T follicular helper cell (primary cell): ENCODE data around the gene HOXD12.

ENCODE experiments used
- DNase-seq: peaks from one replicate; pipeline ENCODE4 v3.0.0-alpha.2; 2020; ENCODE audit warnings: low read depth
- total RNA-seq, 2 experiments: gene quantifications; one replicate each; lab custom pipeline; 2026; lab: John Stamatoyannopoulos, UW

Gene HOXD12, protein sequence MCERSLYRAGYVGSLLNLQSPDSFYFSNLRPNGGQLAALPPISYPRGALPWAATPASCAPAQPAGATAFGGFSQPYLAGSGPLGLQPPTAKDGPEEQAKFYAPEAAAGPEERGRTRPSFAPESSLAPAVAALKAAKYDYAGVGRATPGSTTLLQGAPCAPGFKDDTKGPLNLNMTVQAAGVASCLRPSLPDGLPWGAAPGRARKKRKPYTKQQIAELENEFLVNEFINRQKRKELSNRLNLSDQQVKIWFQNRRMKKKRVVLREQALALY
- 0 to 0.06 reads per million in 2 experiments for total RNA-seq

- no peak for DNase-seq
Observed at GRCh38 chr2:176099728-176100546, at the start of gene HOXD12. TSS of gene HOXD12 (plus strand) at chr2:176099795. CDS start at chr2:176099802, 7 bp downstream.

DNA sequence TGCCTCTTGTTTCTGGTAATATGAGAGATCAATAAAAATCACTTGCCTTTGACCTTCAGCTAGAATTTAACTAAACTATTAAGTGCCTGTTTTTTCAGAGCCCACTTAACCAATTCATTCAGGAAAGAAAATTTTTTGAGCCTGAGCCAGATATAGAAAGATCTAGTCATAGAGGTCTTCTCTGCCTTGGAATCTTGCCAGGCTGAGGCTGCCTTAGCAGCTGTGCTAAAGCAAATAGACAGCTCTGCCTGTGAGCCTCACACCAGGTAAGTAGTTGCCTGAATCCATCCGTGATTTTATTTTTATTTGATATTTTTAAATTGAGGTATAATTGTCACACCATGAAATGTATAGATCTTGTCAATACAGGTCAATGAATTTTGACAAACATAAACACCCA lies 43.2 kb upstream of the HOXD12 start:
- no peak for DNase-seq

- DNase-seq: no peak
Observed at GRCh38 chr2:176063958-176064357, 35.6 kb upstream of the HOXD12 start.

GRCh38 chr2:176066645-176067588 lies 32.7 kb upstream of the HOXD12 start:
- no peak for DNase-seq

- DNase-seq: no peak
Observed at GRCh38 chr2:176067589-176068418, 31.8 kb upstream of the HOXD12 start.

DNA sequence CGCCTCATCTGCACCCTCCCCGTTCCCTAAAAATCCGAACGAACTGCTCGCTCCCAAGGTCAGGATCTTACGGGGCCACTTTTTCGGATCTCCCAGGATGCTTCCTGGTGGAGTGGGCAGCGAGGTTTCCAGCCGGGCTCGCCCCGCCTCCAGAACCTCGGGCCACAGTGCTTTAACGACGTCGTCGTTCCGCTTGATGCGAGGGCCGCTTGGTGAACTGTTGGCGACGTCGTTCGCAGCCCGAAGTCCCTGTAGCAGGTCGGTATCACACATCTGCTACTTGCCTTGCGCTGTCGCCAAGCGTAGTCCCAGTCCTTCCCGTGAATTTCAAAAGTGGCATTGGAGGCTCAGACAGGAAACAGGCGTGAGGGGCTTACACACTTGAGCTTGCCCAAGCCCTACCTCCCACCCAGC lies 31.2 kb upstream of the HOXD12 start:
- no peak for DNase-seq

- no peak for DNase-seq
Observed at GRCh38 chr2:176071330-176072291, 28.0 kb upstream of the HOXD12 start.

DNA sequence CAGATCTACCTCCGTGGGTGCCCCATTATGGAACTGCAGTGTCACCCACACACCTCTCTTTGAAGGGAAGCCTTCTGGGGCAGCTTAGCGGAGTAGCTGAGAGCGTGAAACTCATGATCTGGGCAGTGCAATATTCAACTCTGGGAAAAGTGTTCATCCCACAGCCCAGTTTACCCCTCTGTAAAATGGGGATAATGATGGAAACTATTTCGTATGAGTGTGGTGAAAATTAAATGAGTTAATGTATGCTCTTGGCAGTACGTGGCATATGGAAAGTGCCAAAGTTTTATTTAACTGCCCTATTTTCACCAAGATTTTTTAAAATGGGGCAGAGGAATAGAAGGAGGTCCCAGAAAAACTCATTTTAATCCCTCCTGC lies 27.3 kb upstream of the HOXD12 start:
- DNase-seq: no peak

GRCh38 chr2:176072951-176073904 lies 26.4 kb upstream of the HOXD12 start:
- DNase-seq: no peak

GRCh38 chr2:176074919-176075425 lies 24.6 kb upstream of the HOXD12 start:
- no peak for DNase-seq

GRCh38 chr2:176075481-176075880 lies 24.1 kb upstream of the HOXD12 start:
- no peak for DNase-seq

GRCh38 chr2:176076063-176076462 lies 23.5 kb upstream of the HOXD12 start:
- no peak for DNase-seq

- DNase-seq: no peak
Observed at GRCh38 chr2:176076796-176077195, 22.8 kb upstream of the HOXD12 start.

DNA sequence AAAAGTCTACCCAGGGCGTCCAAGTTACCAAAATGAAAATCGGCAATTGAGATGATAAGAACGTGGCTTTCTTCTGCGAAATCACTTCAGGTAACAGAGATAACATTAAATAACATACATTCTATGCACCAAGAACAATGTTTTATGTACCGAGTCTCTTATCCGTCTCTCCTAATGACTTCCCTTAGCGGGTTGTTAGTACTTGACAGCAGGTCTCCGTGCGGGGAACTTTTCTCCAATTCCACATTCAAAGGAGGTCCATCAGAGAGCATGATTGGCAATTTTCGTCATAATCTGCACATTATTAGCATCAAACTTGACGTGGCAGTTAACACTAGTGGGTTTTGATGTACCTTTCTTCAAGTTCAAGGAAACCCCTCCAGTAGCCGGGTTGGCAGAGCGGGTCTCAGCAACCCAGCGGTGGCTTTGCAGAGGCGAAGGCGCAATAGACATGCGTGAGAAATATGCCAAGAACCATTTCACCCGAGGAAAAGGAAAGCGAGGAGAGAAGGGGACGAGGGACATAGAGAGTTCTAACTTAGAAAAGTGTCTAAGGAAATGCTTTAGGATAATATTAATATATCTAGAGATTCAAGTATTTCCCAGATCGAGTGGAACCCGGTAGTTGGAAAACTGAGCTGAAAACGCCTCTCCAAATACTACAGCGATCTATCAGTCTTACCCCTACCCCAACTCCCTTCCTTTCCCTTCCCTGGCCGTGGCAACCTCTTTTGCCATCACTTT lies 20.9 kb upstream of the HOXD12 start:
- DNase-seq: no peak

- DNase-seq: no peak
Observed at GRCh38 chr2:176079285-176079830, 20.2 kb upstream of the HOXD12 start.

GRCh38 chr2:176079831-176080539 lies 19.6 kb upstream of the HOXD12 start:
- DNase-seq: no peak
